Hypothalamus (tissue), 51 donors: ENCODE results near the gene TBC1D1.
"Not testable (repeated sequence)": the region's sequence is repeated elsewhere in the genome, so short reads cannot be mapped to it uniquely, and the experiment has no call there.

ENCODE experiments used
- DNase-seq, 51 donors: peaks; one replicate each; lab custom pipeline; 2025; lab: John Stamatoyannopoulos, UW

TBC1D1 gene

DNA sequence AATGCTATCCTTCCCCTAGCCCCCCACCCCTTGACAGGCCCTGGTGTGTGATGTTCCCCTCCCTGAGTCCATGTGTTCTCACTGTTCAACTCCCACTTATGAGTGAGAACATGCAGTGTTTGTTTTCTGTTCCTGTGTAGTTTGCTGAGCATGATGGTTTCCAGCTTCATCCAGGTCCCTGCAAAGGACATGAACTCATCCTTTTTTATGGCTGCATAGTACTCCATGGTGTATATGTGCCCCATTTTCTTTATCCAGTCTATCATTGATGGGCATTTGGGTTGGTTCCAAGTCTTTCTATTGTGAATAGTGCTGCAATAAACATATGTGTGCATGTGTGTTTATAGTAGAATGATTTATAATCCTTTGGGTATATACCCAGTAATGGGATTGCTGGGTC, 32.2 kb downstream of the TBC1D1 start:
- not testable (repeated sequence) for DNase-seq

GRCh38 chr4:37924946-37925345, 34.1 kb downstream of the TBC1D1 start:
- DNase-seq, result no peak

GRCh38 chr4:37927434-37927833, 36.5 kb downstream of the TBC1D1 start:
- peak in 1 of 51 donors; percentile 13 for DNase-seq

GRCh38 chr4:37928426-37929416, 37.8 kb downstream of the TBC1D1 start:
- DNase-seq, result no peak

GRCh38 chr4:37934096-37934495, 43.2 kb downstream of the TBC1D1 start:
- no peak for DNase-seq

DNA sequence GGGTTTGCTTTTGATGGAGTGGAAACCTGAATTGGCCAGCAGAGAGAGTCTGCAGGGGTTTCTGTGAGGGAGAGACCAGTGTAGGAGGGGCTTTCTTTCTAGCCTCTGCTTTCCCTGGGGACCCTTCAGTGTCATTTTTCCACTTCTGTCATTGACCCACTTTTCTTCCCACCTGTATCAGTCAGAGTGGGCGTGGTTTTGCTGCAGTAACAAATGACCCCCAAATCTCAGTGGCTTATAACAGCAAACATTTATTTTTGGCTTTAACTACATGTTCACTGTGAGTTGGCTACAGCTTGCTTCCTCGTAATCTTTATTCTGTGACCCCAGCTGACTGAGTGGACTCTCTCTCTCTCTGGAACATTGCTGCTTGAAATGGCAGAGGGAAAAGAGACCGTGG, 43.7 kb downstream of the TBC1D1 start:
- no peak for DNase-seq

DNA sequence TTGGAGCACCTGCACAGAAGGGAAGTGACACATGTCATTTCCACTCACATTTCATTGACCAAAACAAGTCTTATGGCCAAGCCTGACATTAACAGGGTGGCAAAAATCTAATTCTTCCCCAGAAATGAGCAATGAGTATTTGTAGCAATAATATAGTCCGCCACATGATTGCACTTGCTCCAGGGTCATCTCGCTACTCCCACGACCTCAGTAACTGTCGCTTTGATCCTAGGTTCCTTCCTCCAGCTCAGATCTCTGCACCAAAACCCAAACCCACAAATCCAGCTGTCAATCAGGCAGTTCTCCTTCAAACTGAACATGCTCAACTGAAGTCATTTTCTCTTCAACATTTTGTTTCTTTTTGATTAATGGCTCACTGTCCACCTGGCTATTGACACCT, 44.1 kb downstream of the TBC1D1 start:
- DNase-seq, result no peak

- peak in 13 of 51 donors; percentile 2 to 44 (median 12) for DNase-seq
Observed at GRCh38 chr4:37936889-37937498, 46.1 kb downstream of the TBC1D1 start.

- no peak for DNase-seq
Observed at GRCh38 chr4:37938208-37938607, 47.3 kb downstream of the TBC1D1 start.

DNA sequence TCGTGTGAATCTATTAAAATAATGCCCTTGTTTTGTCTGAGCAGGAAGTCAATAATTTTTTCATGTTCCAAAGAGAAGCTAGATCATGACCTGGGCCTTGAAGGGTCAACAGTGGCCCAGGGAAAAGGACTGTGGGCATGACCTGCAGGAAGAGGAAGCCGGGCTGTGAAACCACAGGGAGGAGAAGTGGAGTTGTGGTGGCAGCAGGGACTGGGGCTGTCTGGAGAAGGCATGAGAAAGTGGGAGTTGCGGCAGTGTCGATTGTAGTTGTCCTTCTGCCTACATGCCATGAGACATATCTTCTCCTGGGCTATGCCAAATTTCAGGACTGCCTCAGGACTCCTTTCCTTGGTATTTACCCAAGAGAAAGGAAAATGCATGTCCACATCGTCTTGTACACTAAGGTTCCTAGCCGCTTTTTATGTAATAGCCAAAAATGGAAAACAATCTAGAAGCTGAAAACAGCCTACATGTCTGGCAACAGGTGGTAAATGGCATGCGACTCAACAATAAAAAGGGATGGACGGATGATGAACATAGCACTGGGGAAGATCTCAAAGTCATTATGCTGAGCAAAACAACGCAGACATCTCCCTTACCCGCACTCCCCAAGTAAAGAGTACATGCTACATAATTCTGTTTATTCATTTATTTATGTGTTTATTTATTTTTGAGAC, 55.8 kb downstream of the TBC1D1 start:
- peak in 13 of 51 donors; percentile 1 to 43 (median 14) for DNase-seq

DNA sequence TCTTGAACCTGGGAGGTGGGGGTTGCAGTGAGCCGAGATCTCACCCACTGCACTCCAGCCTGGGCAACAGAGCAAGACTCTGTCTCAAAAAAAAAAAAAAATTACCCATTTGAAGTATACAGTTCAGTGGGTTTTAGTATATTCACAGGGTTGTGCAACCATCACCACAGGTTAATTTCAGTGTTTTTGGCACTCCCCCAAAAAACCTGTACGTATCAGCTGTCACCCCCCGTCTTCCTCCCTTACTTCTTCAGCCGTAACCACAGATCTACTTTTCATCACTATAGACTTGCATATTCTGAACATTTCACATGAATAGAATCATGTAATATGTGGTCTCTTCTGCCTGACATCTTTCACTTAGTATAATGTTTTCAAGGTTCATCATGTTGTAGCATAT, 57.7 kb downstream of the TBC1D1 start:
- DNase-seq, result no peak

DNA sequence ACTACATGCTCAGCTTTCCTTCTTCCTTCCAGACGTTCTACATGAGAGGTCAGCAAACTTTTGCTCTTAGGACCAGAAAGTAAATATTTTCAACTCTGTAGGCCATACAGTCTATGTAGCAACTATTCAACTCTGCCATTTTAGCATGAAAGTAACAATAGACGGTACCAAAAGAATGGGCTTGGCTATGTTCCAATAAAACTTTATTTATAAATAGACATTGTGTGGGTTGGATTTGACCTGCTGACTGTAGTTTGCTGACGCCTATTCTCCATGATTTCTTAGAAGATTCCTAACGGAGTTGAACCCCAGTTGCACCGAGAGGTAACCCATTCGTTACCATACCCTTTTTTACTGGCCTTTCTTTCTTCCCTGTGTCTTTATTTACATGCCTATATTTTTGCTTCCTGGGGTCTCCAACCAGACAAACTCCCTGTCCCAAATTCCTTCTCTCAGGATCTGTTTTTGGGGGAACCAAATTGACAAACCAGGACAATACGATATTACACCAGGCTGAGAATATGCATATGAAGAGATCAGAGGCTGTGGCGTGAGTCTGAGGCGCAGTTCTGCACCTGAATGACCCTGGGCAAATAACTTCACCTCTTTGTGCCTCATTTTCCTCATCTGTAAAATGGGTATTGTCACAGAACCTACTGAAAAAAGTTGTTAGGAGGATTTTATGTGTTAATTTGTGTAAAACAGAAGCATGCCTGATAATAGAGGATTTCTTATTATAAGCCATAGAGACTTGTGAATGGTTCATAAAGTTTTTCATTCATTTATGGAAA, 58.9 kb downstream of the TBC1D1 start:
- DNase-seq, result no peak

GRCh38 chr4:37951461-37952352, 60.8 kb downstream of the TBC1D1 start:
- DNase-seq, result peak in 1 of 51 donors; percentile 5

DNA sequence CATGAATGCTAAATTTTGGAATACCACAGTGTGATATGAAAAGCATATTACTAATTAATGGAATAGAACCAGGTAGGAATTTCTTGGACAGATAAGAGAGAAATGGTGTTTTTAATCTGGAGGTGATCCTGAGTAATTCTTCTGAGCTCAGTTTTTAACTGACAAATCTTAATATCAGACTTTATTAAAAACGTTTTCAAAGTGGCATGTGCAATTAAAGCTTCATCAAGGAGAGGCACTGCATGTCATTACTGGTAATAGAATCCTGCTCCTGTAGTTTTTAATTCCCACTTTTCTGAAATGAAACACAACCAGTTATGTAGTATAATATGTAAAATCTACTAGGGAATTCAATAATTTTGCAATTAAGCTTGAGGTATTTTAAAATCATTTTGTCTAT, 62.3 kb downstream of the TBC1D1 start:
- no peak for DNase-seq

GRCh38 chr4:37953620-37954293, 62.9 kb downstream of the TBC1D1 start:
- DNase-seq, result no peak

DNA sequence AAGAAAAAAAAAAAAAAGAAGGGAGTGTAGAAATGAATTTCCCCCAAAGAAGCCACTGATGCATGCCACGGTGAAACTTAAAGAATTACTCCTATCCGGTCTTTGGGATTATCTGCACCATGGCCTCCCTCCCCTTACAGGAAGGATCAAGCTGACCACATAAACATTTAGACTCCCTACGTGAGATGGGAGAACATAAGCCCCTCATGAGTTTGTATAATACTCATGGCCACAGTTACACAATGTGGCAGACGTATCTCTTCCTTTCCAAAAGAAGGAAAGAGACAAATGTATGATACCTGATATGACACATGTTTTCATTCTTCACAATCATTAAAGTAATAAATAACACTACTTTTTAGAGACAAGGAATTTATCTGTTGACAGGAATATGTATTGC, 66.1 kb downstream of the TBC1D1 start:
- DNase-seq, result no peak

- no peak for DNase-seq
Observed at GRCh38 chr4:37958932-37959331, 68.0 kb downstream of the TBC1D1 start.

GRCh38 chr4:37960098-37960497, 69.2 kb downstream of the TBC1D1 start, which contains the start of gene PTTG2:
Gene PTTG2, plus strand, starts transcription at chr4:37960398. Its CDS starts 37 bp downstream, at chr4:37960435.
- no peak for DNase-seq
